Stimulated activated CD8-positive, alpha-beta memory T cell treated with anti-CD3 and anti-CD28 coated beads, Interleukin-4, amount 100 ng/mL, for 1 hour (primary cell): ENCODE results near the gene CSMD2.

Experiments used
- DNase-seq, 2 donors: peaks; one replicate each; pipeline ENCODE4 v3.0.0-alpha.2; 2020; ENCODE audit warnings: low read depth in 2 of 2, low spot score in 1 of 2

CSMD2 gene

GRCh38 chr1:33616780-33617179, 548.2 kb downstream of the CSMD2 start:
- DNase-seq: no peak

- no peak for DNase-seq
Observed at GRCh38 chr1:33615546-33615945, 549.5 kb downstream of the CSMD2 start.

- no peak for DNase-seq
Observed at GRCh38 chr1:33610864-33611455, 554.1 kb downstream of the CSMD2 start.

GRCh38 chr1:33610391-33610790, 554.6 kb downstream of the CSMD2 start:
- no peak for DNase-seq

GRCh38 chr1:33609739-33610138, 555.3 kb downstream of the CSMD2 start:
- DNase-seq: no peak

GRCh38 chr1:33608825-33609400, 556.1 kb downstream of the CSMD2 start:
- no peak for DNase-seq

- DNase-seq: no peak
Observed at GRCh38 chr1:33607444-33608005, 557.5 kb downstream of the CSMD2 start.

GRCh38 chr1:33606272-33606671, 558.8 kb downstream of the CSMD2 start:
- no peak for DNase-seq

- no peak for DNase-seq
Observed at GRCh38 chr1:33602271-33602670, 562.8 kb downstream of the CSMD2 start.

GRCh38 chr1:33601751-33602150, 563.3 kb downstream of the CSMD2 start:
- DNase-seq: no peak

GRCh38 chr1:33599516-33600115, 565.4 kb downstream of the CSMD2 start:
- DNase-seq: no peak

GRCh38 chr1:33588726-33589125, 576.3 kb downstream of the CSMD2 start:
- no peak for DNase-seq

GRCh38 chr1:33586795-33587194, 578.2 kb downstream of the CSMD2 start:
- DNase-seq: no peak

- no peak for DNase-seq
Observed at GRCh38 chr1:33586106-33586505, 578.9 kb downstream of the CSMD2 start.

GRCh38 chr1:33583567-33583966, 581.5 kb downstream of the CSMD2 start:
- DNase-seq: no peak

GRCh38 chr1:33578557-33579448, 586.2 kb downstream of the CSMD2 start:
- DNase-seq: no peak

GRCh38 chr1:33577663-33578062, 587.4 kb downstream of the CSMD2 start:
- DNase-seq: no peak

- DNase-seq: no peak
Observed at GRCh38 chr1:33576821-33577599, 588.0 kb downstream of the CSMD2 start.

- DNase-seq: no peak
Observed at GRCh38 chr1:33575324-33575879, 589.6 kb downstream of the CSMD2 start.

- DNase-seq: no peak
Observed at GRCh38 chr1:33573661-33574060, 591.4 kb downstream of the CSMD2 start.
